ENCODE data around the gene ROPN1. TPM values are rescaled to one million over a fixed set of nuclear protein-coding genes. Genes with fewer than 3 reads are reported as not detected.
"Not testable (repeated sequence)": the region's sequence is repeated elsewhere in the genome, so short reads cannot be mapped to it uniquely, and the experiment has no call there.

The ROPN1 gene
- total and polyA plus RNA-seq, 3 experiments from 2014 or later = not detected

DNA sequence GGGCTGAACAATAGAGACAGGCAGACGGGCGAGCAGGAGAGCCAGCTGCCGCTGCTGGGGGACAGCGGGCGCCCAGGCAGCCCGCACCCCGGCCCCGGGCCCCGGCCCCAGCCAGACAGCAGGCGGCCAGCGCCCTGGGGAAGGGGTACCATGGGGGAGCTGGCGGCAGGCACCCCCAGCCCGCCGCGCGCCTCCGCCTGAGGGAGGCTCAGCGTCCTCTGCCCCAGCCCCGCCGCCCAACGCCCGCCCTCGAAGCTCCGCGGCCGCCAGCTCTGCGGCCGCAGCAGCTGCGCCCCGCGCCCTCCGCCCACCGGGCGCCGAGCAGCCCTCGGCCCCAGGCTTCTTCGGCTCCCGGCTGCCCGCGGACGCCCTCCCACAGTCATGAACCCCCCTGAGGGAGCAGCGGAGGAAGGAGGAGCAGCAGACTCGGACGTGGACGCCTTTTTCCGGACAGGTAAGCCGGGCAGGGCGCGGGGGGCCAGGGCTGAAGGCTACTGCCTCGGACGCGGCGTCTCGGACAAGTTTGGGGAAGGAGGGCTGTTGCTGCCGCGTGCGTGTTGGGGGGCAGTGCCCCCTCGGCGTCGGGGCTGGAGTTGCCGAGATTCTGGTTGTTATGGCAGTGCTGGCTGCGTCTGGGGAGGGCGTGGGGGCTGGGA, 41.6 kb upstream of the ROPN1 start, which contains the start of gene KALRN:
Gene KALRN (plus strand): TSS at position 10 of the 656 bp plus-strand sequence.
- no peaks in the 10 kb centered on the region for H3K36me3 Mint-ChIP-seq
- DNase-seq = peak in 1 of 5 donors; percentile 0
- peaks cover 12 to 21% (median 16%) of the 10 kb centered on the region in 3 donors for H3K4me1 Mint-ChIP-seq
- ChIA-PET POLR2A (no interaction called here), CTCF (interaction anchor here (0.9 to 1.8 kb wide), 5 partner anchors 9 to 147 kb away, joined by 3 to 11 read pairs (median 3); no protein-coding TSS in a partner anchor)
- no peaks in the 10 kb centered on the region for H3K4me1 ChIP-seq (ENCODE audit: insufficient read depth, low read length)
- peaks cover 0 to 12% (median 3%) of the 10 kb centered on the region in 5 donors for H3K9me3 Mint-ChIP-seq
- H3K27me3 Mint-ChIP-seq = peaks cover 30 to 36% of the 10 kb centered on the region in 2 donors
- H3K4me3 ChIP-seq (ENCODE audit: low read length) = no peak within 1 kb of the TSS
- peak within 1 kb of the TSS; percentile 65 to 89 (median 80) for H3K4me3 Mint-ChIP-seq
- H3K36me3 ChIP-seq (ENCODE audit: insufficient read depth, low read length) = no peaks in the 10 kb centered on the region
- no peaks in the 10 kb centered on the region for H3K9me3 ChIP-seq (ENCODE audit: low read length)
- H3K27me3 ChIP-seq (ENCODE audit: insufficient read depth, low read length, poor library complexity, severe bottlenecking) = peaks cover 44% of the 10 kb centered on the region
- no peak within 1 kb of the TSS for H3K27ac ChIP-seq (ENCODE audit: low read depth, low read length)
- H3K27ac Mint-ChIP-seq = peak within 1 kb of the TSS in 3 of 8 donors; percentile 8 to 91 (median 38)

- H3K36me3 Mint-ChIP-seq = no peaks in the 10 kb centered on the region
- Histone ChIP-seq H3K27me3 (ENCODE audit: insufficient read depth, low read length, poor library complexity, severe bottlenecking) (peaks cover 44% of the 10 kb centered on the region), H3K4me1 (ENCODE audit: insufficient read depth, low read length) (no peaks in the 10 kb centered on the region), H3K9me3 (ENCODE audit: low read length) (no peaks in the 10 kb centered on the region), H3K27ac (ENCODE audit: low read depth, low read length) (no peak overlapping the region), H3K4me3 (ENCODE audit: low read length) (no peak overlapping the region), H3K36me3 (ENCODE audit: insufficient read depth, low read length) (no peaks in the 10 kb centered on the region)
- POLR2A ChIA-PET = no interaction called here
- peaks cover 30 to 36% of the 10 kb centered on the region in 2 donors for H3K27me3 Mint-ChIP-seq
- CTCF ChIA-PET = interaction anchor here (0.9 to 1.8 kb wide), 5 partner anchors 10 to 147 kb away, joined by 3 to 11 read pairs (median 3); no protein-coding TSS in a partner anchor
- peaks cover 0 to 12% (median 3%) of the 10 kb centered on the region in 5 donors for H3K9me3 Mint-ChIP-seq
- no peak overlapping the region for H3K27ac Mint-ChIP-seq
- H3K4me3 Mint-ChIP-seq = peak overlapping the region in 4 of 7 donors; percentile 11 to 34 (median 19)
- peaks cover 12 to 21% (median 16%) of the 10 kb centered on the region in 3 donors for H3K4me1 Mint-ChIP-seq
- DNase-seq = peak; percentile 21 to 52 (median 24)
These were observed 41.0 kb upstream of the ROPN1 start for GRCh38 chr3:124032881-124033359.

GRCh38 chr3:124032311-124032880, 40.5 kb upstream of the ROPN1 start:
- Mint-ChIP-seq H3K4me1 (peaks cover 12 to 21% (median 16%) of the 10 kb centered on the region in 3 donors), H3K9me3 (peaks cover 0 to 12% (median 3%) of the 10 kb centered on the region in 5 donors), H3K27me3 (peaks cover 30 to 37% of the 10 kb centered on the region in 2 donors), H3K4me3 (peak overlapping the region; percentile 63 to 87 (median 73)), H3K36me3 (no peaks in the 10 kb centered on the region), H3K27ac (peak overlapping the region in 2 of 8 donors; percentile 8 to 91)
- Histone ChIP-seq H3K4me1 (ENCODE audit: insufficient read depth, low read length) (no peaks in the 10 kb centered on the region), H3K4me3 (ENCODE audit: low read length) (no peak overlapping the region), H3K27me3 (ENCODE audit: insufficient read depth, low read length, poor library complexity, severe bottlenecking) (peaks cover 44% of the 10 kb centered on the region), H3K36me3 (ENCODE audit: insufficient read depth, low read length) (no peaks in the 10 kb centered on the region), H3K9me3 (ENCODE audit: low read length) (no peaks in the 10 kb centered on the region), H3K27ac (ENCODE audit: low read depth, low read length) (no peak overlapping the region)
- ChIA-PET CTCF (interaction anchor here (1.0 to 1.8 kb wide), 4 partner anchors 11 to 26 kb away, joined by 3 to 11 read pairs (median 4); no protein-coding TSS in a partner anchor), POLR2A (no interaction called here)
- no peak for DNase-seq

DNA sequence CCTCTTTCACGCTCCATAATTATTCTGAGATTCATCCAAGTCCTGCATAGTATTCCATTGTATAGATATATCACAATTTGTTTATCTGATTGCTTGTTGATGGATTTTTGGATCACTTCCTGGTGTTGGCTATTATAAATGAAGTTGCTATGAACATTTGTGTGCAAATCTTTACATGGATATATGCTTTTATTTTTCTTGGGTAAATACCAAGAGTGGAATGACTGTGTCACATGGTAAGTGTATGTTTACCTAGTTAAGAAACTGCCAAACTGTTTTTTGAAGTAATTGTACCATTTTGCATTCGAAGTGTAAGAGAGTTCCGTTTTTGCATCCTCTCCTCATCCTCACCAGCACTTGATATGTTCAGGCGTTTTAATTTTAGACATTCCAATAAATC, 34.6 kb upstream of the ROPN1 start:
- no peak for DNase-seq
- Mint-ChIP-seq H3K4me1 (peaks cover 0 to 2% (median 0%) of the 10 kb centered on the region in 3 donors), H3K9me3 (peaks cover 0 to 5% (median 0%) of the 10 kb centered on the region in 5 donors), H3K27ac (no peak overlapping the region), H3K36me3 (no peaks in the 10 kb centered on the region), H3K27me3 (peaks cover 9 to 26% of the 10 kb centered on the region in 2 donors), H3K4me3 (no peak overlapping the region)
- ChIA-PET POLR2A (no interaction called here), CTCF (no interaction called here)
- no peaks in the 10 kb centered on the region for H3K4me1 ChIP-seq (ENCODE audit: insufficient read depth, low read length)
- H3K27me3 ChIP-seq (ENCODE audit: insufficient read depth, low read length, poor library complexity, severe bottlenecking) = peaks cover 9% of the 10 kb centered on the region
- H3K4me3 ChIP-seq (ENCODE audit: low read length) = no peak overlapping the region
- H3K9me3 ChIP-seq (ENCODE audit: low read length) = no peaks in the 10 kb centered on the region
- no peaks in the 10 kb centered on the region for H3K36me3 ChIP-seq (ENCODE audit: insufficient read depth, low read length)
- H3K27ac ChIP-seq (ENCODE audit: low read depth, low read length) = no peak overlapping the region

GRCh38 chr3:124023531-124023930, 31.6 kb upstream of the ROPN1 start:
- H3K27me3 ChIP-seq (ENCODE audit: insufficient read depth, low read length, poor library complexity, severe bottlenecking); H3K27ac ChIP-seq (ENCODE audit: low read depth, low read length); POLR2A ChIA-PET; H3K4me3 ChIP-seq (ENCODE audit: low read length); H3K4me1 Mint-ChIP-seq; DNase-seq; H3K27ac Mint-ChIP-seq; H3K4me3 Mint-ChIP-seq; H3K36me3 Mint-ChIP-seq; H3K4me1 ChIP-seq (ENCODE audit: insufficient read depth, low read length); H3K36me3 ChIP-seq (ENCODE audit: insufficient read depth, low read length); H3K9me3 Mint-ChIP-seq; H3K9me3 ChIP-seq (ENCODE audit: low read length); CTCF ChIA-PET: not testable (repeated sequence)
- H3K27me3 Mint-ChIP-seq = peaks cover 6 to 18% of the 10 kb centered on the region in 2 donors

GRCh38 chr3:124019291-124019690, 27.4 kb upstream of the ROPN1 start:
- Mint-ChIP-seq H3K36me3 (no peaks in the 10 kb centered on the region), H3K4me1 (no peaks in the 10 kb centered on the region), H3K27me3 (peaks cover 15 to 46% of the 10 kb centered on the region in 2 donors), H3K4me3 (no peak overlapping the region), H3K27ac (no peak overlapping the region), H3K9me3 (peaks cover 0 to 6% (median 0%) of the 10 kb centered on the region in 5 donors)
- no peaks in the 10 kb centered on the region for H3K27me3 ChIP-seq (ENCODE audit: insufficient read depth, low read length, poor library complexity, severe bottlenecking)
- no peak for DNase-seq
- H3K4me1 ChIP-seq (ENCODE audit: insufficient read depth, low read length) = no peaks in the 10 kb centered on the region
- H3K27ac ChIP-seq (ENCODE audit: low read depth, low read length) = no peak overlapping the region
- no peaks in the 10 kb centered on the region for H3K9me3 ChIP-seq (ENCODE audit: low read length)
- no peaks in the 10 kb centered on the region for H3K36me3 ChIP-seq (ENCODE audit: insufficient read depth, low read length)
- ChIA-PET CTCF (interaction anchor here (1.1 kb wide), 1 partner anchor 15 kb away, joined by 3 read pairs; no protein-coding TSS in a partner anchor), POLR2A (no interaction called here)
- no peak overlapping the region for H3K4me3 ChIP-seq (ENCODE audit: low read length)

GRCh38 chr3:124017502-124017901, 25.6 kb upstream of the ROPN1 start:
- CTCF ChIA-PET; DNase-seq; H3K4me3 Mint-ChIP-seq; H3K9me3 ChIP-seq (ENCODE audit: low read length); H3K9me3 Mint-ChIP-seq; H3K4me1 Mint-ChIP-seq; POLR2A ChIA-PET; H3K27me3 ChIP-seq (ENCODE audit: insufficient read depth, low read length, poor library complexity, severe bottlenecking); H3K27ac ChIP-seq (ENCODE audit: low read depth, low read length); H3K36me3 Mint-ChIP-seq; H3K4me3 ChIP-seq (ENCODE audit: low read length); H3K4me1 ChIP-seq (ENCODE audit: insufficient read depth, low read length); H3K27ac Mint-ChIP-seq; H3K36me3 ChIP-seq (ENCODE audit: insufficient read depth, low read length): not testable (repeated sequence)
- H3K27me3 Mint-ChIP-seq = peaks cover 19 to 50% of the 10 kb centered on the region in 2 donors

DNA sequence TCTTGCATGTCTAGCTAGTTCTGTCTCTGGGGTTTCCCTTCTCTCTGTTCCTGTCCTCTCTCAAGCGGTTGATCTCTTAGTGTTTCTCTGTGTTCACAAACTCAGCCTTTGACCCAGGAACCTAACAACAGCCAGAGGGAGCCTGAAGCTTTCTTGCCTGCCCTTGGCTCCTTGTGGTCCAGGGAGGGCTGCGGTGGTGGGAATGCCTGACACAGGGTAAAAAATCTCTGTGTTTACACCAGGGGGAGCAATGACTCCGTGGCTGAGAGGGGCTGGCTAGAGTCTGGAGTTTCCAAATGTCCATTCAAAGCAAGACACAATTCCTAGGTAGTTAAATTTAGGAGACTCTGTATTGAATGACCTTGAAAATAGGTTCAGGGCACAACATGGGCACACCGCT, 24.6 kb upstream of the ROPN1 start:
- H3K9me3 ChIP-seq (ENCODE audit: low read length); CTCF ChIA-PET; H3K4me3 Mint-ChIP-seq; DNase-seq; H3K4me3 ChIP-seq (ENCODE audit: low read length); H3K27ac ChIP-seq (ENCODE audit: low read depth, low read length); H3K9me3 Mint-ChIP-seq; H3K4me1 Mint-ChIP-seq; H3K27ac Mint-ChIP-seq; POLR2A ChIA-PET; H3K4me1 ChIP-seq (ENCODE audit: insufficient read depth, low read length); H3K36me3 ChIP-seq (ENCODE audit: insufficient read depth, low read length); H3K36me3 Mint-ChIP-seq; H3K27me3 ChIP-seq (ENCODE audit: insufficient read depth, low read length, poor library complexity, severe bottlenecking): not testable (repeated sequence)
- H3K27me3 Mint-ChIP-seq = peaks cover 19 to 57% of the 10 kb centered on the region in 2 donors

Measured in CD8-positive, alpha-beta memory T cell (primary cell).